Measurements from ENCODE around the gene DMD. TPM values are rescaled to one million over a fixed set of nuclear protein-coding genes. Genes with fewer than 3 reads are reported as not detected.

DMD gene
- total and polyA plus RNA-seq, 2 of the 8 experiments (the other 6 are each of a cell fraction or from before 2014, with no cell fraction given): 4.8 to 7.4 TPM

DNA sequence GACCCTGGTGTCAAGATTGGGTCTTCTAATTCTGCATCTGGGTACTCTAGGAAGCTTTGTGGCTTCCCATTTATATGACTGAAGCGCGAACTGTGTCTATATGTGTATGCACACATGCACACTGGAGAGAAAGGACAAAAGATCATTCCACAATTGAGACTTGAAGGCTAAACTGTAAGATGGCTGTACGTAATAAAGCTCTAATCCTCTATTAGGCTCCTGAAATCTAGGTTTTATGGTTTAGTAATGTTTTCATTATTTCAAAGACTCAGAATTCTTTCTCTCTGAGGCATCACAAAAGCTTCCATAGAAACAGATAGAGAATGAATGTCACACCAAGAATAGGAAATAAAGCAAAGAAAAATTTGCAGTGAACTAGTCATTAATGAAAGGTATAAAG is 1818.8 kb downstream of the DMD start:
- TF ChIP-seq SIX5 (IDR thresholded peaks at IDR 0.05; ENCODE audit: low read depth, low read length) (no peak), SIN3A (conservative IDR thresholded peaks at IDR 0.05 in 1 of 2, IDR thresholded peaks at IDR 0.05 in 1 of 2; ENCODE audit: low read depth in 1 of 2, low read length in 2 of 2) (no peak)
- no peaks in the 10 kb centered on the region for H3K36me3 ChIP-seq (ENCODE audit: control insufficient read depth in 2 of 4, insufficient read depth in 4 of 4, low read length in 3 of 4)
- no peak overlapping the region for H3K4me2 ChIP-seq (ENCODE audit: insufficient read depth in 1 of 2, low read depth in 2 of 2, low read length in 2 of 2)
- no peaks in the 10 kb centered on the region for H4K20me1 ChIP-seq (replicated peaks in 1 of 2; ENCODE audit: control insufficient read depth in 1 of 2, insufficient read depth in 2 of 2, low read length in 2 of 2)
- H3K79me2 ChIP-seq (ENCODE audit: control insufficient read depth in 1 of 2, insufficient read depth in 2 of 2, low read length in 2 of 2): no peaks in the 10 kb centered on the region
- no peaks in the 10 kb centered on the region for H3K79me1 ChIP-seq (ENCODE audit: low read depth, low read length)
- H3K9me3 ChIP-seq (ENCODE audit: insufficient read depth in 2 of 2, low read depth in 1 of 2, low read length in 1 of 2): no peaks in the 10 kb centered on the region
- ChIA-PET POLR2A (ENCODE audit: partially characterized antibody) (no interaction called here), CTCF (ENCODE audit: partially characterized antibody) (no interaction called here)
- no peak overlapping the region for H3K27ac ChIP-seq (ENCODE audit: low read depth, low read length)
- H3K4me3 ChIP-seq (ENCODE audit: extremely low read depth in 1 of 4, insufficient read depth in 2 of 4, low read depth in 3 of 4, low read length in 4 of 4): no peak overlapping the region
- DNase-seq (ENCODE audit: low read depth in 1 of 2, low spot score in 2 of 2) (no peak), FAIRE-seq (no peak)
- no peak overlapping the region for H3K9ac ChIP-seq (replicated peaks in 1 of 4; ENCODE audit: extremely low read depth in 1 of 4, low read depth in 3 of 4, low read length in 3 of 4)
- H3K23me2 ChIP-seq (ENCODE audit: low read depth, low read length): no peaks in the 10 kb centered on the region
- H3K27me3 ChIP-seq (replicated peaks in 1 of 4; ENCODE audit: control insufficient read depth in 3 of 4, extremely low read depth in 1 of 4, insufficient read depth in 3 of 4, low read length in 3 of 4): no peaks in the 10 kb centered on the region
- H2BK5ac ChIP-seq (ENCODE audit: low read depth, low read length): no peak overlapping the region
- H3K4me1 ChIP-seq (replicated peaks in 1 of 4; ENCODE audit: control insufficient read depth in 3 of 4, insufficient read depth in 4 of 4, low read length in 3 of 4): no peaks in the 10 kb centered on the region
- H2BK12ac ChIP-seq (ENCODE audit: low read depth, low read length): no peak overlapping the region
- H3K18ac ChIP-seq (ENCODE audit: extremely low read depth, low read length): no peak overlapping the region
- no peak overlapping the region for H2AFZ ChIP-seq (ENCODE audit: low read length)
- no peak overlapping the region for H2BK15ac ChIP-seq (ENCODE audit: low read length)
- H2AK5ac ChIP-seq (ENCODE audit: low read depth, low read length): no peak overlapping the region
- 100% methylated on average over 1 of the region's 3 CpGs; no CpG with 5 or more reads in 1 of the 2 experiments for WGBS, 2 experiments (ENCODE audit: extremely low coverage in 1 of 2, insufficient coverage in 1 of 2, insufficient read length in 1 of 2, insufficient replicate concordance in 2 of 2, low coverage in 1 of 2, low lambda C conversion rate in 2 of 2, missing lambda C conversion rate in 1 of 2)
- H4K8ac ChIP-seq (ENCODE audit: extremely low read depth, insufficient read depth, low read length): no peak overlapping the region
- H3K56ac ChIP-seq (replicated peaks; ENCODE audit: insufficient read length, low read depth, low read length): no peak overlapping the region
- H2BK20ac ChIP-seq (ENCODE audit: low read length): no peak overlapping the region
- H3K14ac ChIP-seq (ENCODE audit: insufficient read length): no peak overlapping the region
- no peak overlapping the region for H2BK120ac ChIP-seq (replicated peaks; ENCODE audit: low read depth, low read length)
- H3K4ac ChIP-seq (replicated peaks; ENCODE audit: insufficient read length, low read depth, low read length): no peak overlapping the region
- H4K5ac ChIP-seq (ENCODE audit: insufficient read length, low read depth, low read length): no peak overlapping the region
- H3K23ac ChIP-seq (ENCODE audit: insufficient read length): no peak overlapping the region
- no peak overlapping the region for H4K91ac ChIP-seq (replicated peaks; ENCODE audit: insufficient read length, low read length)

Measured in H1 (cell line).